AG04450 (cell line): ENCODE data around the gene ARHGAP26. TPM values are rescaled to one million over a fixed set of nuclear protein-coding genes. Genes with fewer than 3 reads are reported as not detected.

ENCODE experiments used
- CTCF ChIA-PET: fragments of 300-600, 350-600 bp; formaldehyde crosslinking; extraction: SDS; loops from one replicate; lab custom pipeline; 2022; ENCODE audit warnings: antibody characterized with exemption, inconsistent platforms; lab: Charles Lee
- POLR2A ChIA-PET: fragments of 350-600 bp; formaldehyde crosslinking; extraction: SDS; loops from one replicate; lab custom pipeline; 2021; ENCODE audit warnings: antibody characterized with exemption, inconsistent platforms; lab: Yijun Ruan, JAX
- DNase-seq: peaks from one replicate; pipeline ENCODE4 v3.0.0-alpha.2; 2011; ENCODE audit warnings: low read depth, low spot score
- H3K27ac ChIP-seq: one replicate; pipeline ENCODE4 v1.5.1; 2012; ENCODE audit warnings: low read depth, low read length, control low read depth
- H3K27me3 ChIP-seq: one replicate; pipeline ENCODE4 v1.6.0; 2012; ENCODE audit warnings: low read length; ENCODE audit not compliant: control insufficient read depth, insufficient read depth
- H3K4me3 ChIP-seq: 2 replicates; pipeline ENCODE4 v1.5.1; 2011; ENCODE audit warnings: mild to moderate bottlenecking, low read depth, low read length, control low read depth
- H3K9me3 ChIP-seq: 2 replicates; pipeline ENCODE4 v1.5.1; 2012; ENCODE audit warnings: low read length; ENCODE audit not compliant: control insufficient read depth, insufficient read depth
- polyA plus RNA-seq: library from polyadenylated mRNA; depleted of rRNA; stranded (reverse); fragments of >200 nt; gene quantifications from 2 replicates; pipeline ENCODE4 v1.2.3, GENCODE V29; 2011
- TF ChIP-seq, protein P1 (sequence below): IDR thresholded peaks from 2 replicates; pipeline ENCODE4 v1.5.1; 2011; ENCODE audit warnings: low read depth, low read length, control low read depth, inconsistent platforms

ARHGAP26 gene
- polyA plus RNA-seq, 1 experiment, result 0.56 TPM

DNA sequence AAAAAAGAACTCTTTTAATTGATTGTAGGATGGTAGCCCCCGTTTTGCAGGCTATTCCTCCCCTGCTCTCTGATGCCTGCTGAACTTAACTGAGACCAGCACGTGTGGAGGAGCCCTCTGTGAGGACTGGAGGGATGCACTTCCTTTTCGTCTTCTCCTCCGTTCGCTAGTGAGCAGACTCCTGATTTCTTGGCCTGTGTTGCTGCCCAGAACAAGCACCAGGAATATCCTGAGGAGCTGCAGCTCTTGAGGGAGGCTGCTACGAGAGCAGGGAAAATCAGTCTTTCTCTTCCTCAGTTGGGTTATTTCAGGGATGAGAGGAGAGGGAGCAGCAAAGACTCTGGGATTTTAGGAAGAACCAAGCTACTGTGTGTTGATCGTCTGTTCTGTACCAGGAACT, 74.7 kb downstream of the ARHGAP26 start:
- no peak overlapping the region for H3K4me3 ChIP-seq
- H3K27ac ChIP-seq, result no peak overlapping the region
- no peaks in the 10 kb centered on the region for H3K9me3 ChIP-seq
- TF ChIP-seq, protein P1, sequence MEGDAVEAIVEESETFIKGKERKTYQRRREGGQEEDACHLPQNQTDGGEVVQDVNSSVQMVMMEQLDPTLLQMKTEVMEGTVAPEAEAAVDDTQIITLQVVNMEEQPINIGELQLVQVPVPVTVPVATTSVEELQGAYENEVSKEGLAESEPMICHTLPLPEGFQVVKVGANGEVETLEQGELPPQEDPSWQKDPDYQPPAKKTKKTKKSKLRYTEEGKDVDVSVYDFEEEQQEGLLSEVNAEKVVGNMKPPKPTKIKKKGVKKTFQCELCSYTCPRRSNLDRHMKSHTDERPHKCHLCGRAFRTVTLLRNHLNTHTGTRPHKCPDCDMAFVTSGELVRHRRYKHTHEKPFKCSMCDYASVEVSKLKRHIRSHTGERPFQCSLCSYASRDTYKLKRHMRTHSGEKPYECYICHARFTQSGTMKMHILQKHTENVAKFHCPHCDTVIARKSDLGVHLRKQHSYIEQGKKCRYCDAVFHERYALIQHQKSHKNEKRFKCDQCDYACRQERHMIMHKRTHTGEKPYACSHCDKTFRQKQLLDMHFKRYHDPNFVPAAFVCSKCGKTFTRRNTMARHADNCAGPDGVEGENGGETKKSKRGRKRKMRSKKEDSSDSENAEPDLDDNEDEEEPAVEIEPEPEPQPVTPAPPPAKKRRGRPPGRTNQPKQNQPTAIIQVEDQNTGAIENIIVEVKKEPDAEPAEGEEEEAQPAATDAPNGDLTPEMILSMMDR, result no peak
- POLR2A ChIA-PET, result interaction anchor here (0.5 kb wide), 1 partner anchor 137 kb away, joined by 3 read pairs; no protein-coding TSS in a partner anchor
- CTCF ChIA-PET, result interaction anchor here (0.9 to 1.6 kb wide), 2 partner anchors 128 to 131 kb away, joined by 5 to 8 read pairs; no protein-coding TSS in a partner anchor
- H3K27me3 ChIP-seq, result peaks cover 6% of the 10 kb centered on the region
- DNase-seq, result no peak

DNA sequence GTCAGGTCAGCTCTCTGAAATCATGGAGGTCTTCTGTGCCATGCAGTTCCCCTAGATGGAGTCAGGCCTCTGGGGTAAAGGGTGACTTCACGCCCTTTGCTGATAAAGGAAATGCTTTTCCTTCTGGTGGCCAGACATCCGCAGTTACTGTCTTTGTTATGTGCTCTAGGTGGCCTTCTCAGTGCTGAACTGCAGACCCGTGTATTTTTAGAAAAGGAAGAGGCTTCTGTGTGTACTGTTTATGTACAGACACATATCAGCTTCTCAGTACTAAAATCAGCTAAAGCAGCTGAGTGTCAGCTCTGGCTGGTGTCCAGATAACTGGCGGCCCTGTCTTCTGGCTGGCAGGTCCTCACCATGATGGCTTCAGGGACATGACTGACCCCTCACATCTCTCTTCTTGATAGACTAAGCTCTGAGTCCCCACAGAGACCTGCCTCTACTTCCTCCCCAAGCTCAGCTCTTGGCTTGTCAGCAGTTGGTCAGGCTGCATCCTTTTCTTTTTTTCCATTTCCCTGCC, 75.3 kb downstream of the ARHGAP26 start:
- TF ChIP-seq, protein P1, result no peak
- Histone ChIP-seq H3K4me3 (no peak overlapping the region), H3K27me3 (peaks cover 9% of the 10 kb centered on the region), H3K27ac (no peak overlapping the region), H3K9me3 (no peaks in the 10 kb centered on the region)
- POLR2A ChIA-PET, result no interaction called here
- CTCF ChIA-PET, result interaction anchor here (1.3 to 1.6 kb wide), 2 partner anchors 43 to 132 kb away, joined by 3 to 8 read pairs; no protein-coding TSS in a partner anchor
- DNase-seq, result no peak

DNA sequence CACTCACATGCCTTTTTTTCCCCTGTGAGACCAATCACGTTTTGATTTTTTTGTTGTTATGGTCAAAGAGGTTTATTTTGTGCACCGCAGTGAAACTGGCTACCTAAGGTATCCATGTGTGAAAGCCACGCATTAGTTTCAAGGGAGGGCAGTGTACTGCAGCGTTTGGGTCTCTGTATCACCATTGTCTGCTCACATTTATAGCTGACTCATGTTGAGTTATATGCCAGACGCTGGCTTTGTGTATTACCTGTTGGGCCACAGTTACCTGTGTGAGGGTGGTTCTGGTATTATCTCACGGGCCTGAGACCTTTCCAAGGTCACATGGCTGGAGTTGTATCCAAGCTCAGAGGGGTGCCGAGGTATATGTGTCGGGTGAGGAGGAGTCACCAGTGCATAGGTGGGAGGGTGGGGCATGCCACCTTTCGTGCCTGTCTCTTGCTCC, 75.8 kb downstream of the ARHGAP26 start:
- H3K27me3 ChIP-seq, result peaks cover 9% of the 10 kb centered on the region
- H3K4me3 ChIP-seq, result no peak overlapping the region
- ChIA-PET POLR2A (no interaction called here), CTCF (interaction anchor here (1.3 kb wide), 1 partner anchor 43 kb away, joined by 3 read pairs; no protein-coding TSS in a partner anchor)
- H3K27ac ChIP-seq, result no peak overlapping the region
- TF ChIP-seq, protein P1, result no peak
- no peaks in the 10 kb centered on the region for H3K9me3 ChIP-seq
- DNase-seq, result no peak

DNA sequence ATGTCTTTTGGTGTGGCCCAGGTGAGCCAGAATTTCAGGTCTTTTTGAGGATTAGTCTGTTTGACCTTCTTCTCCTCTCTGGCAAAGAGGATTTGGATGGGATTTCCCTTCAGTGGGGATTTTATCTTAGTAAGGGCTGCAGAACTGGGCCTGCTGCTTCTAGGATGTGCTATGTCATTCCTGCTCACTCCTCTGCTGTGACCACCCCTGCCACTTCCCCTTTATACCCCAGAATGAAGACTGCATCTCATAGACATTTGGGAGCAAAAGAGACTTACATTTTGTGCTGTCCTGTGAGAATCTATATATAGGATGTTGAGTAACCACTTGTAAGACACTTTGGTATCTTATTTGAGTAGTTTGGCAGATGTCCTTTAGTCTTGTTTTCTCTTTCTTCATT, 76.2 kb downstream of the ARHGAP26 start:
- Histone ChIP-seq H3K9me3 (no peaks in the 10 kb centered on the region), H3K27ac (no peak overlapping the region), H3K27me3 (peaks cover 9% of the 10 kb centered on the region), H3K4me3 (no peak overlapping the region)
- TF ChIP-seq, protein P1, result no peak
- DNase-seq, result no peak
- ChIA-PET CTCF (interaction anchor here (1.3 kb wide), 1 partner anchor 42 kb away, joined by 3 read pairs; no protein-coding TSS in a partner anchor), POLR2A (no interaction called here)
